ENCODE measurements around the gene NGFR. TPM values are rescaled to one million over a fixed set of nuclear protein-coding genes. Genes with fewer than 3 reads are reported as not detected.
A peak's percentile ranks its signal among the peaks of the same experiment; 100 is the strongest.

The NGFR gene
- total RNA-seq, 4 donors from 2014 or later, result 1.8 to 47.9 (median 9.9) TPM

GRCh38 chr17:49555495-49556222 lies 60.6 kb downstream of the NGFR start:
- H3K36me3 ChIP-seq, result no peaks in the 10 kb centered on the region
- intact Hi-C loops (cut with DNase I; ENCODE audit: low total_unique reads), result loop anchor here (5.0 kb wide), 2 partner anchors 58 to 123 kb away; partner anchors contain the start of gene NGFR
- DNase-seq, result no peak
- H3K4me1 ChIP-seq, result peaks cover 0 to 5% of the 10 kb centered on the region in 2 donors
- TF ChIP-seq POLR2A (IDR thresholded peaks at IDR 0.05), result no peak
- no peak for TF ChIP-seq CTCF (IDR thresholded peaks at IDR 0.05)
- no peak overlapping the region for H3K27ac ChIP-seq
- H3K4me3 ChIP-seq, result no peak overlapping the region
- no peaks in the 10 kb centered on the region for H3K27me3 ChIP-seq
- no peaks in the 10 kb centered on the region for H3K9me3 ChIP-seq

GRCh38 chr17:49556223-49556943 lies 61.3 kb downstream of the NGFR start:
- Histone ChIP-seq H3K9me3 (no peaks in the 10 kb centered on the region), H3K4me3 (no peak overlapping the region), H3K4me1 (peaks cover 0 to 5% of the 10 kb centered on the region in 2 donors), H3K27ac (no peak overlapping the region), H3K36me3 (no peaks in the 10 kb centered on the region), H3K27me3 (no peaks in the 10 kb centered on the region)
- TF ChIP-seq POLR2A (IDR thresholded peaks at IDR 0.05) (peak in 1 of 2 donors; percentile 10), CTCF (IDR thresholded peaks at IDR 0.05) (peak; percentile 93 to 99 (median 98))
- intact Hi-C loops (cut with DNase I; ENCODE audit: low total_unique reads), result loop anchor here (5.0 kb wide), 2 partner anchors 59 to 124 kb away; partner anchors contain the start of gene NGFR
- DNase-seq, result peak; percentile 75 to 88

- DNase-seq, result no peak
- peak; percentile 17 to 40 (median 35) for TF ChIP-seq CTCF (IDR thresholded peaks at IDR 0.05)
- TF ChIP-seq POLR2A (IDR thresholded peaks at IDR 0.05), result no peak
- H3K4me3 ChIP-seq, result no peak overlapping the region
Observed at GRCh38 chr17:49557312-49558024, 62.4 kb downstream of the NGFR start.

More at GRCh38 chr17:49557312-49558024, 62.4 kb downstream of the NGFR start:
- intact Hi-C loops (cut with DNase I; ENCODE audit: low total_unique reads), result loop anchor here (5.0 kb wide), 2 partner anchors 60 to 125 kb away; partner anchors contain the start of gene NGFR
- H3K36me3 ChIP-seq, result no peaks in the 10 kb centered on the region
- H3K4me1 ChIP-seq, result peaks cover 0 to 5% of the 10 kb centered on the region in 2 donors
- H3K27ac ChIP-seq, result no peak overlapping the region
- no peaks in the 10 kb centered on the region for H3K9me3 ChIP-seq
- H3K27me3 ChIP-seq, result no peaks in the 10 kb centered on the region

Small RNA genes within 50 kb of the gene (microRNA-seq; reads per million reads assigned to microRNA genes)
- not detected for gene MIR6165 (ENCODE audit: borderline microRNAs expressed, borderline replicate concordance)

Small RNA genes within 50 kb of the gene (small RNA-seq; reads per million reads assigned to genes)
- gene MIR6165, result not detected

Other genes starting within 250 kb of the NGFR start
- 10 to 100 TPM; 17.6 to 65.3 (median 36.2) TPM for gene ZNF652, start 133.0 kb upstream of the NGFR start, total RNA-seq
- gene PHB1, start 80.4 kb upstream of the NGFR start, total RNA-seq, result 10 to 100 TPM; 63.5 to 98.4 (median 79.6) TPM
- gene NXPH3, start 80.6 kb downstream of the NGFR start, total RNA-seq, result 10 to 100 TPM in 2 of 4 donors, 1 to 10 TPM in 2; 5.8 to 24.3 (median 9.0) TPM
- 100 to 1,000 TPM in 2 of 4 donors, 10 to 100 TPM in 2; 44.3 to 147 (median 99.0) TPM for gene SPOP, start 182.8 kb downstream of the NGFR start, total RNA-seq
- 10 to 100 TPM; 23.6 to 49.1 (median 36.3) TPM for gene SLC35B1, start 212.7 kb downstream of the NGFR start, total RNA-seq